T-helper 1 cell treated with Interleukin-12 subunit alpha and Interleukin-12 subunit beta and Interleukin-4 antibody, amounts not matched to agents 30 μg/mL and 1 μg/mL, for 36 hours (primary cell): ENCODE measurements around the gene RGS17.
"Not testable (repeated sequence)": the region's sequence is repeated elsewhere in the genome, so short reads cannot be mapped to it uniquely, and the experiment has no call there.

Experiments
- H3K27ac Mint-ChIP-seq: one replicate; pipeline ENCODE4 v1.8.0; 2021; ENCODE audit warnings: mild to moderate bottlenecking, mixed read lengths
- H3K27me3 Mint-ChIP-seq: one replicate; pipeline ENCODE4 v1.8.0; 2021; ENCODE audit warnings: low read depth, mixed read lengths
- H3K36me3 Mint-ChIP-seq: one replicate; pipeline ENCODE4 v1.8.0; 2021; ENCODE audit warnings: low read depth, mixed read lengths
- H3K4me1 Mint-ChIP-seq: one replicate; pipeline ENCODE4 v1.8.0; 2021; ENCODE audit warnings: low read depth, mixed read lengths
- H3K4me3 Mint-ChIP-seq: one replicate; pipeline ENCODE4 v1.8.0; 2021; ENCODE audit warnings: mild to moderate bottlenecking, moderate library complexity, mixed read lengths
- H3K9me3 Mint-ChIP-seq: one replicate; pipeline ENCODE4 v1.8.0; 2021; ENCODE audit warnings: mixed read lengths

Gene RGS17

DNA sequence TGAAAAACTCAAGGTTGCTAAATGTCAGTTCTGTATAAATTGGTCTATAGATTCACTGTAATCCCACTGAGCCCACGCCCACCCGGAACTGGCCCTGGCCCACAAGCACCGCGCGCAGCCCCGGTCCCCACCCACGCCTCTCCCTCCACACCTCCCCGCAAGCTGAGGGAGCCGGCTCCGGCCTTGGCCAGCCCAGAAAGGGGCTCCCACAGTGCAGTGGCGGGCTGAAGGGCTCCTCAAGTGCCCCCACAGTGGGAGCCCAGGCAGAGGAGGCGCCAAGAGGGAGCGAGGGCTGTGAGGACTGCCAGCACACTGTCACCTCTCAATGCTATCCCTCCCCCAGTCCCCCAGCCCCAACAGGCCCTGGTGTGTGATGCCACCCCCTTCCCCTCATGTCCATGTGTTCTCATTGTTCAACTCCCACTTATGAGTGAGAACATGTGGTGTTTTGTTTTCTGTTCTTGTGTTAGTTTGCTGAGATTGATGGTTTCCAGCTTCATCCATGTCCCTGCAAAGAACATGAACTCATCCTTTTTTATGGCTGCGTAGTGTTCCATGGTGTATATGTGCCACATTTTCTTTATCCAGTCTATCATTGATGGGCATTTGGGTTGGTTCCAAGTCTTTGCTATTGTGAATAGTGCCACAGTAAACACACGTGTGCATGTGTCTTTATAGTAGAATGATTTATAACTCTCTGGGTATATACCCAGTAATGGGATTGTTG, 164.8 kb downstream of the RGS17 start:
- not testable (repeated sequence) for H3K4me1 Mint-ChIP-seq, H3K4me3 Mint-ChIP-seq, H3K27ac Mint-ChIP-seq
- H3K36me3 Mint-ChIP-seq: peaks cover 23% of the 10 kb centered on the region
- peaks cover 30% of the 10 kb centered on the region for H3K9me3 Mint-ChIP-seq
- peaks cover 23% of the 10 kb centered on the region for H3K27me3 Mint-ChIP-seq

GRCh38 chr6:152959333-152959732, 171.7 kb downstream of the RGS17 start:
- no peaks in the 10 kb centered on the region for H3K36me3 Mint-ChIP-seq
- H3K4me3 Mint-ChIP-seq: no peak overlapping the region
- peaks cover 24% of the 10 kb centered on the region for H3K27me3 Mint-ChIP-seq
- H3K27ac Mint-ChIP-seq: no peak overlapping the region
- no peaks in the 10 kb centered on the region for H3K9me3 Mint-ChIP-seq
- no peaks in the 10 kb centered on the region for H3K4me1 Mint-ChIP-seq

DNA sequence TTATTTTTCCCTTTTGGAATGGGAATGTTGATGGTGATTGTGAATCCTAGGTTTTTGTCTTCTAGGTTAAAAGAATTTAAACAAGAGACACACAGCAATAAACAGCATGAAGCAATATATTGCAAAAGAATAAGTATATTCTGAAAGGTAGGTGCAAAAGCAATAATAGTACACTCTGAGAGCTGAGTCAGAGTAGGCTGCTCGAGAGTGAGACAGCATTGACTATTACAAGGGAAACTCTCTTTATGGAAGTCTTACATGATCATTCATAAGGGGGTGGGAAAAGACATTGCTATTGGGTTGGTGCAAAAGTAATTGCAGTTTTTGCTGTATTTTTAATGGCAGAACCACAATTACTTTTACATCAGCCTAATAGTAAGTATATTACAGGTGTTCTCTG, 173.3 kb downstream of the RGS17 start:
- Mint-ChIP-seq H3K4me3 (no peak overlapping the region), H3K36me3 (no peaks in the 10 kb centered on the region), H3K9me3 (no peaks in the 10 kb centered on the region), H3K4me1 (no peaks in the 10 kb centered on the region), H3K27me3 (peaks cover 25% of the 10 kb centered on the region), H3K27ac (no peak overlapping the region)
